Natural killer cell (primary cell): Measurements from ENCODE around the gene NID1. TPM values are rescaled to one million over a fixed set of nuclear protein-coding genes. Genes with fewer than 3 reads are reported as not detected.

ENCODE experiments used
- ATAC-seq, 3 donors: fragments of 150-1000 bp in 2 of 3; fragments of 200-7000 bp in 1 of 3; cut with Tn5 transposase; 1 replicate in 1 of 3; 2 replicates in 2 of 3; pipeline ENCODE4 v1.10.0; 2021; ENCODE audit warnings: mild to moderate bottlenecking in 2 of 3, moderate library complexity in 2 of 3
- DNase-seq, 2 donors: peaks; one replicate each; pipeline versions ENCODE4 v3.0.0 to v3.0.0-alpha.2; 2013 to 2021; ENCODE audit warnings: mixed read lengths in 1 of 2
- H3K27ac ChIP-seq: one replicate; pipeline ENCODE4 v1.5.1; 2013; ENCODE audit warnings: mild to moderate bottlenecking, low read length
- H3K27me3 ChIP-seq: one replicate; pipeline ENCODE4 v1.6.1; 2013; ENCODE audit warnings: low read length; ENCODE audit not compliant: control insufficient read depth, insufficient read depth
- H3K36me3 ChIP-seq: one replicate; pipeline ENCODE4 v1.6.1; 2013; ENCODE audit warnings: low read length; ENCODE audit not compliant: control insufficient read depth, insufficient read depth
- H3K4me1 ChIP-seq: one replicate; pipeline ENCODE4 v1.6.1; 2013; ENCODE audit warnings: low read length; ENCODE audit not compliant: control insufficient read depth, insufficient read depth
- H3K4me3 ChIP-seq: one replicate; pipeline ENCODE4 v1.5.1; 2013; ENCODE audit warnings: low read length
- H3K9me3 ChIP-seq: one replicate; pipeline ENCODE4 v1.6.1; 2013; ENCODE audit warnings: low read length; ENCODE audit not compliant: control insufficient read depth, insufficient read depth
- H3K27ac Mint-ChIP-seq, 2 donors: one replicate each; pipeline ENCODE4 v1.8.0; 2022; ENCODE audit warnings: mild to moderate bottlenecking in 2 of 2, mixed read lengths in 2 of 2, moderate library complexity in 1 of 2
- H3K27me3 Mint-ChIP-seq, 2 donors: one replicate each; pipeline ENCODE4 v1.8.0; 2022; ENCODE audit warnings: low read depth in 2 of 2, mixed read lengths in 2 of 2
- H3K36me3 Mint-ChIP-seq: one replicate; pipeline ENCODE4 v1.8.0; 2022; ENCODE audit warnings: mixed read lengths
- H3K4me1 Mint-ChIP-seq, 2 donors: one replicate each; pipeline ENCODE4 v1.8.0; 2022; ENCODE audit warnings: mixed read lengths in 2 of 2
- H3K4me3 Mint-ChIP-seq: one replicate; pipeline ENCODE4 v1.8.0; 2022; ENCODE audit warnings: mild to moderate bottlenecking, moderate library complexity, mixed read lengths
- H3K9me3 Mint-ChIP-seq, 2 donors: one replicate each; pipeline ENCODE4 v1.8.0; 2022; ENCODE audit warnings: mixed read lengths in 2 of 2
- CTCF ChIP-seq: fragments of 200-600 bp; IDR thresholded peaks from one replicate; pipeline ENCODE4 v1.8.0; 2022; ENCODE audit warnings: antibody characterized with exemption
- WGBS: methylation state at CpG from one replicate; pipeline ENCODE4 v1.1.7; 2013; ENCODE audit warnings: missing lambda C conversion rate; ENCODE audit not compliant: insufficient coverage; 5-methylcytosine and 5-hydroxymethylcytosine counted together
- intact Hi-C: fragments of 100-400 bp; cut with micrococcal nuclease; formaldehyde crosslinking; loops from one replicate; pipeline ENCODE4 v1.14.2; 2022
- total RNA-seq, 4 donors: library from RNA; stranded (reverse); fragments of 120-200 nt in 1 of 4; gene quantifications; one replicate each; pipeline versions ENCODE4 v1.2.3 to v1.2.4, GENCODE V29; 2013 to 2022

NID1 gene
- total RNA-seq, 3 donors from 2014 or later (not counting 1 experiment from before 2014, with no cell fraction given): 0.32 to 0.92 (median 0.85) TPM

GRCh38 chr1:236095705-236096520 lies 31.0 kb upstream of the NID1 start:
- intact Hi-C loops: no loop called here
- Histone ChIP-seq H3K9me3 (no peaks in the 10 kb centered on the region), H3K27ac (no peak overlapping the region), H3K4me3 (no peak overlapping the region), H3K27me3 (no peaks in the 10 kb centered on the region), H3K4me1 (no peaks in the 10 kb centered on the region), H3K36me3 (no peaks in the 10 kb centered on the region)
- Mint-ChIP-seq H3K4me3 (no peak overlapping the region), H3K36me3 (no peaks in the 10 kb centered on the region), H3K9me3 (no peaks in the 10 kb centered on the region), H3K27me3 (peaks cover 12 to 15% of the 10 kb centered on the region in 2 donors), H3K27ac (no peak overlapping the region), H3K4me1 (no peaks in the 10 kb centered on the region)
- DNase-seq: no peak
- 91% methylated on average over 3 of the region's 3 CpGs for WGBS
- TF ChIP-seq CTCF: no peak
- no peak for ATAC-seq

GRCh38 chr1:236092899-236093298 lies 28.0 kb upstream of the NID1 start:
- no peak overlapping the region for H3K4me3 Mint-ChIP-seq
- no peak for ATAC-seq

GRCh38 chr1:236091933-236092318 lies 27.0 kb upstream of the NID1 start:
- no peak for DNase-seq
- Histone ChIP-seq H3K27ac (no peak overlapping the region), H3K36me3 (no peaks in the 10 kb centered on the region), H3K4me3 (no peak overlapping the region), H3K9me3 (no peaks in the 10 kb centered on the region), H3K4me1 (no peaks in the 10 kb centered on the region), H3K27me3 (no peaks in the 10 kb centered on the region)
- no peaks in the 10 kb centered on the region for H3K9me3 Mint-ChIP-seq
- no peaks in the 10 kb centered on the region for H3K4me1 Mint-ChIP-seq
- no peak for ATAC-seq
- intact Hi-C loops: no loop called here
- H3K36me3 Mint-ChIP-seq: no peaks in the 10 kb centered on the region
- no peak overlapping the region for H3K27ac Mint-ChIP-seq
- no peak overlapping the region for H3K4me3 Mint-ChIP-seq
- WGBS: 82% methylated on average over 5 of the region's 5 CpGs
- peaks cover 11 to 15% of the 10 kb centered on the region in 2 donors for H3K27me3 Mint-ChIP-seq
- no peak for TF ChIP-seq CTCF

More at GRCh38 chr1:236092899-236093298, 28.0 kb upstream of the NID1 start:
- Mint-ChIP-seq H3K27ac (no peak overlapping the region), H3K27me3 (peaks cover 12 to 15% of the 10 kb centered on the region in 2 donors), H3K4me1 (no peaks in the 10 kb centered on the region), H3K36me3 (no peaks in the 10 kb centered on the region), H3K9me3 (no peaks in the 10 kb centered on the region)
- Histone ChIP-seq H3K36me3 (no peaks in the 10 kb centered on the region), H3K9me3 (no peaks in the 10 kb centered on the region), H3K4me1 (no peaks in the 10 kb centered on the region), H3K4me3 (no peak overlapping the region), H3K27ac (no peak overlapping the region), H3K27me3 (no peaks in the 10 kb centered on the region)
- intact Hi-C loops: no loop called here
- TF ChIP-seq CTCF: no peak
- no peak for DNase-seq
- 70% methylated on average over 5 of the region's 5 CpGs for WGBS

GRCh38 chr1:236090741-236091147 lies 25.9 kb upstream of the NID1 start:
- intact Hi-C loops: no loop called here
- H3K27me3 ChIP-seq: no peaks in the 10 kb centered on the region
- 93% methylated on average over 5 of the region's 5 CpGs for WGBS
- peaks cover 11 to 15% of the 10 kb centered on the region in 2 donors for H3K27me3 Mint-ChIP-seq
- no peak for TF ChIP-seq CTCF
- no peak overlapping the region for H3K27ac ChIP-seq
- H3K9me3 Mint-ChIP-seq: no peaks in the 10 kb centered on the region
- no peaks in the 10 kb centered on the region for H3K36me3 ChIP-seq
- no peaks in the 10 kb centered on the region for H3K9me3 ChIP-seq
- no peaks in the 10 kb centered on the region for H3K4me1 Mint-ChIP-seq
- H3K27ac Mint-ChIP-seq: no peak overlapping the region
- ATAC-seq: no peak
- H3K4me3 ChIP-seq: no peak overlapping the region
- no peak for DNase-seq
- H3K36me3 Mint-ChIP-seq: no peaks in the 10 kb centered on the region
- H3K4me1 ChIP-seq: no peaks in the 10 kb centered on the region
- H3K4me3 Mint-ChIP-seq: no peak overlapping the region
